ENCODE results near the gene WWOX. TPM values are rescaled to one million over a fixed set of nuclear protein-coding genes. Genes with fewer than 3 reads are reported as not detected.

Gene WWOX
- total RNA-seq, 3 donors from 2014 or later (not counting 1 experiment from before 2014, with no cell fraction given) = 21.0 to 29.8 (median 27.0) TPM

GRCh38 chr16:78091419-78091818, 8.0 kb upstream of the WWOX start:
- no peak overlapping the region for H3K27ac Mint-ChIP-seq
- Histone ChIP-seq H3K4me1 (ENCODE audit: control insufficient read depth, insufficient read depth, low read length) (no peaks in the 10 kb centered on the region), H3K27me3 (ENCODE audit: control insufficient read depth, insufficient read depth, low read length) (no peaks in the 10 kb centered on the region), H3K27ac (ENCODE audit: low read length) (no peak overlapping the region), H3K4me3 (ENCODE audit: low read length) (no peak overlapping the region), H3K36me3 (ENCODE audit: control insufficient read depth, insufficient read depth, low read length) (no peaks in the 10 kb centered on the region), H3K9me3 (ENCODE audit: control insufficient read depth, insufficient read depth, low read length) (no peaks in the 10 kb centered on the region)
- WGBS (ENCODE audit: insufficient coverage) = 100% methylated on average over 1 of the region's 1 CpG
- no peak for DNase-seq
- H3K27me3 Mint-ChIP-seq (ENCODE audit: low read depth in 2 of 2) = peaks cover 14 to 29% of the 10 kb centered on the region in 2 donors
- no peaks in the 10 kb centered on the region for H3K4me1 Mint-ChIP-seq
- no peaks in the 10 kb centered on the region for H3K36me3 Mint-ChIP-seq
- intact Hi-C loops (cut with micrococcal nuclease) = no loop called here
- H3K9me3 Mint-ChIP-seq = no peaks in the 10 kb centered on the region
- no peak overlapping the region for H3K4me3 Mint-ChIP-seq
- TF ChIP-seq CTCF (IDR thresholded peaks at IDR 0.05) = no peak
- no peak for ATAC-seq

GRCh38 chr16:78092758-78093157, 6.7 kb upstream of the WWOX start:
- H3K27me3 Mint-ChIP-seq (ENCODE audit: low read depth in 2 of 2) = peaks cover 14 to 29% of the 10 kb centered on the region in 2 donors
- Histone ChIP-seq H3K4me1 (ENCODE audit: control insufficient read depth, insufficient read depth, low read length) (no peaks in the 10 kb centered on the region), H3K27me3 (ENCODE audit: control insufficient read depth, insufficient read depth, low read length) (no peaks in the 10 kb centered on the region), H3K36me3 (ENCODE audit: control insufficient read depth, insufficient read depth, low read length) (no peaks in the 10 kb centered on the region), H3K27ac (ENCODE audit: low read length) (no peak overlapping the region), H3K9me3 (ENCODE audit: control insufficient read depth, insufficient read depth, low read length) (no peaks in the 10 kb centered on the region), H3K4me3 (ENCODE audit: low read length) (no peak overlapping the region)
- WGBS (ENCODE audit: insufficient coverage) = 44% methylated on average over 7 of the region's 7 CpGs
- intact Hi-C loops (cut with micrococcal nuclease) = no loop called here
- no peak for ATAC-seq
- no peaks in the 10 kb centered on the region for H3K36me3 Mint-ChIP-seq
- no peak for DNase-seq
- no peak for TF ChIP-seq CTCF (IDR thresholded peaks at IDR 0.05)
- H3K9me3 Mint-ChIP-seq = no peaks in the 10 kb centered on the region
- H3K4me3 Mint-ChIP-seq = no peak overlapping the region
- no peaks in the 10 kb centered on the region for H3K4me1 Mint-ChIP-seq
- no peak overlapping the region for H3K27ac Mint-ChIP-seq

- Histone ChIP-seq H3K27ac (ENCODE audit: low read length) (no peak overlapping the region), H3K4me3 (ENCODE audit: low read length) (no peak overlapping the region), H3K27me3 (ENCODE audit: control insufficient read depth, insufficient read depth, low read length) (no peaks in the 10 kb centered on the region), H3K36me3 (ENCODE audit: control insufficient read depth, insufficient read depth, low read length) (no peaks in the 10 kb centered on the region), H3K9me3 (ENCODE audit: control insufficient read depth, insufficient read depth, low read length) (no peaks in the 10 kb centered on the region), H3K4me1 (ENCODE audit: control insufficient read depth, insufficient read depth, low read length) (peaks cover 4% of the 10 kb centered on the region)
- intact Hi-C loops (cut with micrococcal nuclease) = no loop called here
- H3K4me3 Mint-ChIP-seq = no peak overlapping the region
- TF ChIP-seq CTCF (IDR thresholded peaks at IDR 0.05) = no peak
- H3K27me3 Mint-ChIP-seq (ENCODE audit: low read depth in 2 of 2) = peaks cover 14 to 29% of the 10 kb centered on the region in 2 donors
- H3K27ac Mint-ChIP-seq = no peak overlapping the region
- no peaks in the 10 kb centered on the region for H3K9me3 Mint-ChIP-seq
- H3K36me3 Mint-ChIP-seq = no peaks in the 10 kb centered on the region
- WGBS (ENCODE audit: insufficient coverage) = 85% methylated on average over 3 of the region's 3 CpGs
- no peak for DNase-seq
- H3K4me1 Mint-ChIP-seq = peaks cover 7% of the 10 kb centered on the region in 2 donors
- ATAC-seq = no peak
Measured at GRCh38 chr16:78094166-78094565, 5.3 kb upstream of the WWOX start.

- intact Hi-C loops (cut with micrococcal nuclease) = loop anchor here (5.0 kb wide), 2 partner anchors 418 to 883 kb away; no protein-coding TSS in a partner anchor
- Mint-ChIP-seq H3K4me3 (no peak overlapping the region), H3K36me3 (no peaks in the 10 kb centered on the region), H3K4me1 (peaks cover 12 to 13% of the 10 kb centered on the region in 2 donors), H3K9me3 (no peaks in the 10 kb centered on the region), H3K27me3 (ENCODE audit: low read depth in 2 of 2) (peaks cover 14 to 29% of the 10 kb centered on the region in 2 donors), H3K27ac (no peak overlapping the region)
- Histone ChIP-seq H3K27me3 (ENCODE audit: control insufficient read depth, insufficient read depth, low read length) (no peaks in the 10 kb centered on the region), H3K27ac (ENCODE audit: low read length) (no peak overlapping the region), H3K36me3 (ENCODE audit: control insufficient read depth, insufficient read depth, low read length) (no peaks in the 10 kb centered on the region), H3K9me3 (ENCODE audit: control insufficient read depth, insufficient read depth, low read length) (no peaks in the 10 kb centered on the region), H3K4me1 (ENCODE audit: control insufficient read depth, insufficient read depth, low read length) (peaks cover 5% of the 10 kb centered on the region), H3K4me3 (ENCODE audit: low read length) (no peak overlapping the region)
- no peak for TF ChIP-seq CTCF (IDR thresholded peaks at IDR 0.05)
- ATAC-seq (no peak), DNase-seq (no peak)
- WGBS (ENCODE audit: insufficient coverage) = 97% methylated on average over 3 of the region's 3 CpGs
Measured at GRCh38 chr16:78094998-78095397, 4.5 kb upstream of the WWOX start.

All from natural killer cell (primary cell).